Articular chondrocyte of knee joint (primary cell): Measurements from ENCODE around the gene CSRP2. TPM values are rescaled to one million over a fixed set of nuclear protein-coding genes. Genes with fewer than 3 reads are reported as not detected.

Experiments used
- total RNA-seq: library from RNA; depleted of rRNA; stranded (reverse); fragments of >200 nt; gene quantifications from 2 replicates; pipeline ENCODE4 v1.2.3, GENCODE V29; 2012

Gene CSRP2
- total RNA-seq = 1.8 and 4.0 TPM in 2 replicates

DNA sequence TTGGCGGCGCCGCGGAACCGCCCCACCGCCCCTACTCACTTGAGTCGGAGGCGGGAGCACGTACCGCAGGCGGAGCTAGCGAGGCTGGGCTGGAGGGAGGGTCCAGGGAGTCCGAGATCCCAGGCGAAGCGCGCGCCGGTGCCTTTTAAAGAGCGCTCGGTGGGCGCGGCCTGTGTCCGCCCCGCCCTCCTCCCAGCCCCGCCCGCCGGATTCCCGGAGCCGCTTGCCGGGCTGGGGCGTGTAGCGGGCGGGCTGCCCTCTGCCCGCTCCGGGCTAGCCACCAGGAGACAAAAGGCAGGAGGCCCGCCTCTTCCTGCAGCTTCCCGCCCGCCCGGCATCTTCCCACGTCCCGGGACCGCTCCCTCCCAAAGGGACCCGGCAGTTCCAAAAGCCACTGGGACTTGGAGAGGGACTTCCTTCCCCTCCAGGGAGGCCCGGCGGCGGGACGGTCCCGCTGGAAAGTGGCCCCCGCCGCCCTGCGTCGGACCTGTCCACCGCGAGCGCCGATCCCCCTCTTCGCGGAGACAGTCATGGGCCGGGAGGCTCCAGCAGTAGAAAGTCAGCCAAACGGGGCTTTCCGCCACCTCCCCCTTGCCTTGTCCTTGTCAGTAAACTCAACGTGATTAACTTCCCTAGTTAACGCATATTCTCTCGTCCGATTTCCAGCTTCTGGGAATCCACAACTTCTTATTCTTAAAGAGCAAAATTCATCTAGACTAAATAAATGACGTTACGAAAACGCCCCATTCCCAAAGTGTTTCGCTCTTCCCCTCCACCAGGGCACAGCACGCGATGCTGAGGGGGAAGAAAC, at the start of gene CSRP2:
Gene CSRP2, minus strand, starts transcription at position 121 of the 811 bp plus-strand sequence. CDS start 12,759 bp downstream, outside the sequence.

Other genes with a start within 250 kb of the CSRP2 start
- 41.6 and 46.8 TPM in 2 replicates for gene ZDHHC17, start 114.9 kb downstream of the CSRP2 start, total RNA-seq
- 1.2 and 3.1 TPM in 2 replicates for gene E2F7, start 186.6 kb upstream of the CSRP2 start, total RNA-seq